ENCODE measurements around the gene PHYHD1.

- TF ChIP-seq CTCF (IDR thresholded peaks at IDR 0.05; ENCODE audit: low read depth, low read length): no peak
- TF ChIP-seq MAX (IDR thresholded peaks at IDR 0.05; ENCODE audit: low read depth, low read length): no peak
These were observed 20.4 kb downstream of the PHYHD1 start for GRCh38 chr9:128940946-128941755.

All from NB4 (cell line).